Measurements from ENCODE around the gene RIMBP3C. TPM values are rescaled to one million over a fixed set of nuclear protein-coding genes. Genes with fewer than 3 reads are reported as not detected.

RIMBP3C gene
- total and polyA plus RNA-seq, 2 experiments from 2014 or later = 1.1 TPM; not detected in 1

- peaks cover 96% of the 10 kb centered on the region for H4K20me1 ChIP-seq (replicated peaks; ENCODE audit: insufficient read depth)
- no peaks in the 10 kb centered on the region for H3F3A ChIP-seq (replicated peaks; ENCODE audit: low read depth)
- Mint-ChIP-seq H3K36me3 (ENCODE audit: low read depth) (peaks cover 11% of the 10 kb centered on the region; the same call in 2 of the 3 replicates), H3K4me1 (peaks cover 39% of the 10 kb centered on the region), H3K27me3 (ENCODE audit: insufficient read depth, low read depth, poor library complexity) (peaks cover 8% of the 10 kb centered on the region), H3K4me3 (no peak overlapping the region; the same call in 2 of the 3 replicates), H3K27ac (no peak overlapping the region; the same call in 1 of the 2 replicates), H3K9me3 (no peaks in the 10 kb centered on the region)
- peaks cover 100% of the 10 kb centered on the region for H3K79me2 ChIP-seq (replicated peaks; ENCODE audit: insufficient read depth)
- no peak for TF ChIP-seq CREB1 (CRISPR knock-in tag; IDR thresholded peaks at IDR 0.05; ENCODE audit: low read depth)
- no peak for TF ChIP-seq POLR2AphosphoS5 (IDR thresholded peaks at IDR 0.05; ENCODE audit: low read depth)
- ATAC-seq (no peak), DNase-seq (ENCODE audit: low spot score) (no peak)
- H3K9me2 ChIP-seq (ENCODE audit: insufficient read depth) = no peaks in the 10 kb centered on the region
- H3K27me3 ChIP-seq (ENCODE audit: insufficient read depth) = no peaks in the 10 kb centered on the region
- no peak overlapping the region for H3K27ac ChIP-seq (ENCODE audit: low read depth)
- peaks cover 32% of the 10 kb centered on the region for H3K4me1 ChIP-seq (ENCODE audit: insufficient read depth)
- no peak overlapping the region for H3K4me3 ChIP-seq
- no peak overlapping the region for H3K4me2 ChIP-seq
- no peak overlapping the region for H2AFZ ChIP-seq
- H3K36me3 ChIP-seq (ENCODE audit: insufficient read depth) = peaks cover 3% of the 10 kb centered on the region; the same call in 1 of the 2 replicates
Observed at GRCh38 chr22:21573293-21573734, 22.1 kb upstream of the RIMBP3C start.

DNA sequence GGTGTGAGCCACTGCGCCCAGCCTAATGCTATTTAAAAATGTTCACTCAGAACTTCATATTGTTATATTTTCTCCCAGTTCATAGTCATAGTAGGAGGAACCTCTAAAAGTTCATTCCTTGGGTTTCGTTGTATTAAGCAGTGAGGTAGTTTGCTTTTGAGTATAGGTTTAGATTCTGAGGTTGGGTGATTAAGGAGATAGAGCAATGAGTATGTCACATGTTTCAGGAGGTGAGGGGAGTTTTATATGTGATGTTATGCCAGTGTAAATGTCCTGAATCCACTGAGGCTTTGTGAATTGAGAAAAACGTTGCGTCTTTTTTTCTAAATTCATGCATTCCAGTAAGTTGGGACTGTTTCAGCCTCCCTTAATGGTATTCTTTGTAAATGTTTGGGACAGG lies 20.4 kb upstream of the RIMBP3C start:
- H3K4me1 Mint-ChIP-seq = peaks cover 34% of the 10 kb centered on the region
- DNase-seq (ENCODE audit: low spot score) (no peak), ATAC-seq (no peak)
- no peak overlapping the region for H3K27ac ChIP-seq (ENCODE audit: low read depth)
- peaks cover 8% of the 10 kb centered on the region; the same call in 2 of the 3 replicates for H3K36me3 Mint-ChIP-seq (ENCODE audit: low read depth)
- H3K4me2 ChIP-seq = no peak overlapping the region
- no peaks in the 10 kb centered on the region for H3K9me2 ChIP-seq (ENCODE audit: insufficient read depth)
- peaks cover 32% of the 10 kb centered on the region for H3K4me1 ChIP-seq (ENCODE audit: insufficient read depth)
- peaks cover 82% of the 10 kb centered on the region for H4K20me1 ChIP-seq (replicated peaks; ENCODE audit: insufficient read depth)
- peaks cover 91% of the 10 kb centered on the region for H3K79me2 ChIP-seq (replicated peaks; ENCODE audit: insufficient read depth)
- peaks cover 3% of the 10 kb centered on the region; the same call in 1 of the 2 replicates for H3K36me3 ChIP-seq (ENCODE audit: insufficient read depth)
- H3K4me3 ChIP-seq = no peak overlapping the region
- H3K27me3 Mint-ChIP-seq (ENCODE audit: insufficient read depth, low read depth, poor library complexity) = peaks cover 15% of the 10 kb centered on the region
- no peaks in the 10 kb centered on the region for H3K27me3 ChIP-seq (ENCODE audit: insufficient read depth)
- H3K4me3 Mint-ChIP-seq = no peak overlapping the region; the same call in 2 of the 3 replicates
- no peaks in the 10 kb centered on the region; the same call in 2 of the 3 replicates for H3K9me3 Mint-ChIP-seq
- H3K27ac Mint-ChIP-seq = no peak overlapping the region
- H3F3A ChIP-seq (replicated peaks; ENCODE audit: low read depth) = 0 out of 2 replicates have a peak, but pooled peaks cover 3% of the 10 kb centered on the region
- H2AFZ ChIP-seq = no peak overlapping the region
- TF ChIP-seq CREB1 (CRISPR knock-in tag; IDR thresholded peaks at IDR 0.05; ENCODE audit: low read depth) (no peak), ZNF114 (CRISPR knock-in tag; IDR thresholded peaks at IDR 0.05) (no peak), POLR2AphosphoS5 (IDR thresholded peaks at IDR 0.05; ENCODE audit: low read depth) (no peak), CTCF (conservative IDR thresholded peaks at IDR 0.05; ENCODE audit: low read depth in 2 of 2) (no peak), ZNF331 (CRISPR knock-in tag; IDR thresholded peaks at IDR 0.05; ENCODE audit: low read depth) (no peak), REST (IDR thresholded peaks at IDR 0.05; ENCODE audit: unreplicated experiment) (no peak), JUNB (IDR thresholded peaks at IDR 0.05; ENCODE audit: unreplicated experiment) (no peak), STAT1 (IDR thresholded peaks at IDR 0.05; ENCODE audit: unreplicated experiment) (no peak), EZH2 (IDR thresholded peaks at IDR 0.05; ENCODE audit: low read depth, unreplicated experiment) (no peak)
- TF ChIP-seq, protein P1, sequence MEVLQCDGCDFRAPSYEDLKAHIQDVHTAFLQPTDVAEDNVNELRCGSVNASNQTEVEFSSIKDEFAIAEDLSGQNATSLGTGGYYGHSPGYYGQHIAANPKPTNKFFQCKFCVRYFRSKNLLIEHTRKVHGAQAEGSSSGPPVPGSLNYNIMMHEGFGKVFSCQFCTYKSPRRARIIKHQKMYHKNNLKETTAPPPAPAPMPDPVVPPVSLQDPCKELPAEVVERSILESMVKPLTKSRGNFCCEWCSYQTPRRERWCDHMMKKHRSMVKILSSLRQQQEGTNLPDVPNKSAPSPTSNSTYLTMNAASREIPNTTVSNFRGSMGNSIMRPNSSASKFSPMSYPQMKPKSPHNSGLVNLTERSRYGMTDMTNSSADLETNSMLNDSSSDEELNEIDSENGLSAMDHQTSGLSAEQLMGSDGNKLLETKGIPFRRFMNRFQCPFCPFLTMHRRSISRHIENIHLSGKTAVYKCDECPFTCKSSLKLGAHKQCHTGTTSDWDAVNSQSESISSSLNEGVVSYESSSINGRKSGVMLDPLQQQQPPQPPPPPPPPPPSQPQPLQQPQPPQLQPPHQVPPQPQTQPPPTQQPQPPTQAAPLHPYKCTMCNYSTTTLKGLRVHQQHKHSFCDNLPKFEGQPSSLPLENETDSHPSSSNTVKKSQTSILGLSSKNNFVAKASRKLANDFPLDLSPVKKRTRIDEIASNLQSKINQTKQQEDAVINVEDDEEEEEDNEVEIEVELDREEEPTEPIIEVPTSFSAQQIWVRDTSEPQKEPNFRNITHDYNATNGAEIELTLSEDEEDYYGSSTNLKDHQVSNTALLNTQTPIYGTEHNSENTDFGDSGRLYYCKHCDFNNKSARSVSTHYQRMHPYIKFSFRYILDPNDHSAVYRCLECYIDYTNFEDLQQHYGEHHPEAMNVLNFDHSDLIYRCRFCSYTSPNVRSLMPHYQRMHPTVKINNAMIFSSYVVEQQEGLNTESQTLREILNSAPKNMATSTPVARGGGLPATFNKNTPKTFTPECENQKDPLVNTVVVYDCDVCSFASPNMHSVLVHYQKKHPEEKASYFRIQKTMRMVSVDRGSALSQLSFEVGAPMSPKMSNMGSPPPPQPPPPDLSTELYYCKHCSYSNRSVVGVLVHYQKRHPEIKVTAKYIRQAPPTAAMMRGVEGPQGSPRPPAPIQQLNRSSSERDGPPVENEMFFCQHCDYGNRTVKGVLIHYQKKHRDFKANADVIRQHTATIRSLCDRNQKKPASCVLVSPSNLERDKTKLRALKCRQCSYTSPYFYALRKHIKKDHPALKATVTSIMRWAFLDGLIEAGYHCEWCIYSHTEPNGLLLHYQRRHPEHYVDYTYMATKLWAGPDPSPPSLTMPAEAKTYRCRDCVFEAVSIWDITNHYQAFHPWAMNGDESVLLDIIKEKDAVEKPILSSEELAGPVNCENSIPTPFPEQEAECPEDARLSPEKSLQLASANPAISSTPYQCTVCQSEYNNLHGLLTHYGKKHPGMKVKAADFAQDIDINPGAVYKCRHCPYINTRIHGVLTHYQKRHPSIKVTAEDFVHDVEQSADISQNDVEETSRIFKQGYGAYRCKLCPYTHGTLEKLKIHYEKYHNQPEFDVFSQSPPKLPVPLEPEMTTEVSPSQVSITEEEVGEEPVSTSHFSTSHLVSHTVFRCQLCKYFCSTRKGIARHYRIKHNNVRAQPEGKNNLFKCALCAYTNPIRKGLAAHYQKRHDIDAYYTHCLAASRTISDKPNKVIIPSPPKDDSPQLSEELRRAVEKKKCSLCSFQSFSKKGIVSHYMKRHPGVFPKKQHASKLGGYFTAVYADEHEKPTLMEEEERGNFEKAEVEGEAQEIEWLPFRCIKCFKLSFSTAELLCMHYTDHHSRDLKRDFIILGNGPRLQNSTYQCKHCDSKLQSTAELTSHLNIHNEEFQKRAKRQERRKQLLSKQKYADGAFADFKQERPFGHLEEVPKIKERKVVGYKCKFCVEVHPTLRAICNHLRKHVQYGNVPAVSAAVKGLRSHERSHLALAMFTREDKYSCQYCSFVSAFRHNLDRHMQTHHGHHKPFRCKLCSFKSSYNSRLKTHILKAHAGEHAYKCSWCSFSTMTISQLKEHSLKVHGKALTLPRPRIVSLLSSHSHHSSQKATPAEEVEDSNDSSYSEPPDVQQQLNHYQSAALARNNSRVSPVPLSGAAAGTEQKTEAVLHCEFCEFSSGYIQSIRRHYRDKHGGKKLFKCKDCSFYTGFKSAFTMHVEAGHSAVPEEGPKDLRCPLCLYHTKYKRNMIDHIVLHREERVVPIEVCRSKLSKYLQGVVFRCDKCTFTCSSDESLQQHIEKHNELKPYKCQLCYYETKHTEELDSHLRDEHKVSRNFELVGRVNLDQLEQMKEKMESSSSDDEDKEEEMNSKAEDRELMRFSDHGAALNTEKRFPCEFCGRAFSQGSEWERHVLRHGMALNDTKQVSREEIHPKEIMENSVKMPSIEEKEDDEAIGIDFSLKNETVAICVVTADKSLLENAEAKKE (CRISPR knock-in tag; IDR thresholded peaks at IDR 0.05) = no peak

Measured in GM23338 (cell line).